GM19467 (cell line): ENCODE results near the gene TM4SF20.

Experiments
- ATAC-seq: cut with Tn5 transposase; IDR thresholded peaks from one replicate; pipeline ENCODE4 v1.9.1; 2021; ENCODE audit warnings: mild to moderate bottlenecking, moderate library complexity; ENCODE audit not compliant: unreplicated experiment

TM4SF20 gene

GRCh38 chr2:227323818-227324217 is 55.3 kb downstream of the TM4SF20 start:
- no peak for ATAC-seq

- ATAC-seq = no peak
Observed at GRCh38 chr2:227322530-227323205, 56.4 kb downstream of the TM4SF20 start.

- ATAC-seq = no peak
Observed at GRCh38 chr2:227320305-227321094, 58.6 kb downstream of the TM4SF20 start.

GRCh38 chr2:227317834-227318233 is 61.3 kb downstream of the TM4SF20 start:
- no peak for ATAC-seq

GRCh38 chr2:227313310-227313709 is 65.8 kb downstream of the TM4SF20 start:
- ATAC-seq = no peak

GRCh38 chr2:227312579-227312978 is 66.5 kb downstream of the TM4SF20 start:
- ATAC-seq = no peak
